Activated naive CD8-positive, alpha-beta T cell treated with anti-CD3 and anti-CD28 coated beads, Interleukin-2, amount 10 ng/mL, durations not matched to agents 7 days and 5 days (primary cell): Measurements from ENCODE around the gene FAM114A1. TPM values are rescaled to one million over a fixed set of nuclear protein-coding genes. Genes with fewer than 3 reads are reported as not detected.
"Not testable (repeated sequence)": the region's sequence is repeated elsewhere in the genome, so short reads cannot be mapped to it uniquely, and the experiment has no call there.

Experiments
- ATAC-seq: fragments of 150-1000 bp; cut with Tn5 transposase; one replicate; pipeline ENCODE4 v1.10.0; 2021; ENCODE audit warnings: low read depth, moderate library complexity
- POLR2A ChIA-PET: fragments of 350-600 bp; sonication (Branson Sonifier 250); formaldehyde crosslinking; loops from one replicate; lab custom pipeline; 2021; ENCODE audit warnings: antibody characterized with exemption; lab: Charles Lee
- DNase-seq: peaks from one replicate; pipeline ENCODE4 v3.0.0; 2021
- H3K27ac Mint-ChIP-seq: one replicate; pipeline ENCODE4 v1.8.0; 2022; ENCODE audit warnings: mild to moderate bottlenecking, mixed read lengths
- H3K27me3 Mint-ChIP-seq: one replicate; pipeline ENCODE4 v1.8.0; 2022; ENCODE audit warnings: mild to moderate bottlenecking, moderate library complexity, mixed read lengths
- H3K36me3 Mint-ChIP-seq: one replicate; pipeline ENCODE4 v1.8.0; 2021; ENCODE audit warnings: mild to moderate bottlenecking, mixed read lengths
- H3K4me1 Mint-ChIP-seq: one replicate; pipeline ENCODE4 v1.8.0; 2021; ENCODE audit warnings: mixed read lengths
- H3K4me3 Mint-ChIP-seq: one replicate; pipeline ENCODE4 v1.8.0; 2022; ENCODE audit warnings: mild to moderate bottlenecking, moderate library complexity, mixed read lengths
- H3K9me3 Mint-ChIP-seq: one replicate; pipeline ENCODE4 v1.8.0; 2021; ENCODE audit warnings: mixed read lengths
- total RNA-seq, 2 experiments: library from RNA; stranded (reverse); gene quantifications; one replicate each; pipeline ENCODE4 v1.2.3, GENCODE V29; 2021

Gene FAM114A1
- total RNA-seq, 2 experiments from 2014 or later = 0.33 to 0.34 TPM

DNA sequence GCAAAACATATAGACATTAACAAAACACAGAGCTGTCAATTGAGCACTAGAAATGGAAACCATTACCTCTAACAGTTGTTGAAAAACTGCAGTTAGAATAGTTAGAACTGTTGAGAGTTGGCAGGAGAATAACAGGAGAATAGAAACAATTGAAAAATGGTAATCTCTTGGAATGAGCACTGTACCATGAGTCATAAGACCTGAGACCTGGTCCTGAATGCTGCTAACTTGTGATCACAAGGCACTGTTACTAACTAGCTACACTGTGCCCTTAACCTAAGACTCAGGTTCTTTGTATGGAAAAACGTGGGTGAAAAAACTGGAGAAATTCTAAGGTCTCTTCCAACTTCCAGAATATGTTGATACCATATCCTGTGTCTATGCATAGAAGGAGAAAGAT, 29.3 kb downstream of the FAM114A1 start:
- Mint-ChIP-seq H3K27ac (no peak overlapping the region), H3K4me1 (no peaks in the 10 kb centered on the region), H3K4me3 (no peak overlapping the region), H3K9me3 (no peaks in the 10 kb centered on the region), H3K36me3 (no peaks in the 10 kb centered on the region), H3K27me3 (peaks cover 10% of the 10 kb centered on the region)
- ATAC-seq (no peak), DNase-seq (no peak)
- POLR2A ChIA-PET = interaction anchor here (0.6 kb wide), 1 partner anchor 285 kb away, joined by 3 read pairs; no protein-coding TSS in a partner anchor

DNA sequence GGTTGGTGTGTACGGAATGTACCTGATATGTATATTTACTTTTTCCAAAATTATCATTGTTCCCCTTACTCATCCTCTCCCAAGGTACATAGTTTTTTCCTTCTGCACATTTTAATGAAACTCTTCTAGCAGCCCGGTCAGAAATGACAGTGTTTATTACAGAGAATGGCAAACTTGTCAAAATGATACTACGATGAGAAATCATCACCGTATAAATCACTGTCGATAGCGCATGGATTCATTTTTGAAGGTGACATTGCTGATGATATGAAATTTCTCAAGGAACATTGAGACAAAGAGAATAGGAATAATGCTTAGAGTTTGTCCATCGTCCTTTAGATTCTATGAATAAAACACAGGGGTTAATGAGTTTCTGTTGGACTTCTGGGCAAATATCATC, 30.6 kb downstream of the FAM114A1 start:
- no peak for ATAC-seq
- Mint-ChIP-seq H3K4me1 (no peaks in the 10 kb centered on the region), H3K27ac (no peak overlapping the region), H3K36me3 (no peaks in the 10 kb centered on the region), H3K4me3 (no peak overlapping the region), H3K27me3 (peaks cover 10% of the 10 kb centered on the region), H3K9me3 (no peaks in the 10 kb centered on the region)
- POLR2A ChIA-PET = no interaction called here
- DNase-seq = no peak

DNA sequence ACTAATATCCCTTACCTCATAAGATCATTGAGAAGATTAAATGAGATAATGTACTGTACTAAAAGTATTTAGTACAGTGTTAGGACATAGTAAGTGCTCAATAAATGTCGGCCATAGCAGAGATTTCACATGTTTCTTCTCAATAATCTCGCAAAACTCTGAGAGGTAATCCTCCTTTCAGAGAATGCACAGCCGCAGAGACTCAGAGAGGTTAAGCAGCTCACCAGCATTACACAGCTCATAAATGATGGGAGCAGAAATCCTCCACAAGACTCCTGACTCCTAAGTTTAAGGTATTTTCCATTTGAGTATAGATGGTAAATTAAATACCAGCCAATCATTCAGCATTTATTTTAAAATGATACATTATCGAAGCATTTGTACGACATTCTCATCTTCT, 34.6 kb downstream of the FAM114A1 start:
- Mint-ChIP-seq H3K36me3 (no peaks in the 10 kb centered on the region), H3K27ac (no peak overlapping the region), H3K27me3 (peaks cover 7% of the 10 kb centered on the region), H3K4me3 (no peak overlapping the region), H3K4me1 (peaks cover 8% of the 10 kb centered on the region), H3K9me3 (no peaks in the 10 kb centered on the region)
- ATAC-seq (no peak), DNase-seq (no peak)
- POLR2A ChIA-PET = interaction anchor here (1.4 kb wide), 1 partner anchor 232 kb away, joined by 3 read pairs; no protein-coding TSS in a partner anchor

DNA sequence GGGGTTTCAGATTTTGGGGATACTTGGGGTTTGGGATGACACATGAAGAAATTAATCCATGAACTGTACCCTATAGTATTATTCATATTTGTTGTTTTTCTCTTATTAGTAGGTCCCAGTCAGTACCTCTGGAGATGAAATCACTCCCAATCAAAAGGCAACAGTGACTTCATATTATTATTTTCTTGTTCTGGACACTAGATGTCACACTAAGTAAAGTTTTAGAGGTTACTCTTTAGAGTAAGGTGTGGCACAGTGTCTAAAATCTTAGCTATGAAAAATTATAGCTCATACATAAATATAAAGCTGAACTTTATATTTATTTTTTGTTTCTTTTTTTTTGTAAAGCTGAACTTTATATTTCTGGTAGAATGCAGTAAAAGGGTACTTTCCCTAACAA, 35.1 kb downstream of the FAM114A1 start:
- POLR2A ChIA-PET = interaction anchor here (1.4 kb wide), 1 partner anchor 231 kb away, joined by 3 read pairs; no protein-coding TSS in a partner anchor
- Mint-ChIP-seq H3K9me3 (no peaks in the 10 kb centered on the region), H3K4me1 (peaks cover 8% of the 10 kb centered on the region), H3K27me3 (peaks cover 6% of the 10 kb centered on the region), H3K4me3 (no peak overlapping the region), H3K27ac (no peak overlapping the region), H3K36me3 (no peaks in the 10 kb centered on the region)
- DNase-seq (no peak), ATAC-seq (peak; percentile 74)

DNA sequence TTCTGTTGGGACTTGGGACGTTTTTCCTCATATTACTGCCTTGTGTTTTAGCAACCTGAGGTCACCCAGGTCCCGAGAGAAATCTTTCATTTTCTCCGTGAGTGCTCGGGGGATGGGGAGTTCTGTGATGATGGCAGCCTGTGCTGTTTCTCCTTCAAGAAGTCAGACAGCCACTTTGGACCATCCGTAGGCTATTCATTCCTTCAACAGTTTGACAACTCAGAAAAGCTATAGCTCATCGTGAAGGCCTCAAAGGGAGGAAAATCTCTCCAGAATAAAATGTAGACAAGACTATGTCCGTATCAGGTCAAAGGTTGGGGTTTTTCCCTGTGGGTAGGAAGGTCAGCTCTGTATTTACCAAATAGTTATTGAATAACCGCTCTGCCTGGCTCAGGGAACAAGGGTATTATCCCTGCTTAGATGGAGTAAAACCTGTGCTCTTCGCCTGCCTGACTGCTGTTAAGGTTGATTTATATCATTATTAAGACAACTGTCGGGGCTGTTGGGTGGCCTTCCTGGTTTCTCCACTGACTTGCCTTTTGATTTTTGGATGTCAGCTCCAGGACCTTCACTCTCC, 36.6 kb downstream of the FAM114A1 start:
- H3K4me3 Mint-ChIP-seq = no peak overlapping the region
- peaks cover 8% of the 10 kb centered on the region for H3K4me1 Mint-ChIP-seq
- POLR2A ChIA-PET = no interaction called here
- no peaks in the 10 kb centered on the region for H3K36me3 Mint-ChIP-seq
- DNase-seq (no peak), ATAC-seq (no peak)
- H3K27me3 Mint-ChIP-seq = peaks cover 4% of the 10 kb centered on the region
- no peak overlapping the region for H3K27ac Mint-ChIP-seq
- H3K9me3 Mint-ChIP-seq = no peaks in the 10 kb centered on the region

DNA sequence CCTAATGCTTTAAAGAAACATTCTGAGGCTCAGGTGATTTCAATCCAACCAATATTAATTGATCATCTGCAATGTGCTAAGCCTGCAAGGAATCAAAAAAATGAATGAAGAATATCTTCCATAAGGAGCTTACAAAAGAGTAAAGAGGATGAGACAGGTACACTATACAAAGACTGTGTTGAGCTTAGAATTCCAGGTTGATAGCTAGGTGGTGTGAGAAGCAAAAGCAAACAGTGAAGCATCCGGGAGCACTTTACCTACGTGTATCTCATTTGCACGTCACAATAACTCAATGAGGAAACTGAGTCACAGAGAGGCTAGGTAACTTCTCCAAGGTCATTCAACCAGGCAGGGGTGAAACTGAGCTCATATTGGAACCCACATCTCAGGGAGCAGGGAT, 37.1 kb downstream of the FAM114A1 start:
- DNase-seq (no peak), ATAC-seq (no peak)
- H3K27me3 Mint-ChIP-seq = peaks cover 7% of the 10 kb centered on the region
- POLR2A ChIA-PET = no interaction called here
- H3K36me3 Mint-ChIP-seq = no peaks in the 10 kb centered on the region
- no peak overlapping the region for H3K4me3 Mint-ChIP-seq
- H3K27ac Mint-ChIP-seq = no peak overlapping the region
- H3K9me3 Mint-ChIP-seq = no peaks in the 10 kb centered on the region
- H3K4me1 Mint-ChIP-seq = peaks cover 8% of the 10 kb centered on the region

DNA sequence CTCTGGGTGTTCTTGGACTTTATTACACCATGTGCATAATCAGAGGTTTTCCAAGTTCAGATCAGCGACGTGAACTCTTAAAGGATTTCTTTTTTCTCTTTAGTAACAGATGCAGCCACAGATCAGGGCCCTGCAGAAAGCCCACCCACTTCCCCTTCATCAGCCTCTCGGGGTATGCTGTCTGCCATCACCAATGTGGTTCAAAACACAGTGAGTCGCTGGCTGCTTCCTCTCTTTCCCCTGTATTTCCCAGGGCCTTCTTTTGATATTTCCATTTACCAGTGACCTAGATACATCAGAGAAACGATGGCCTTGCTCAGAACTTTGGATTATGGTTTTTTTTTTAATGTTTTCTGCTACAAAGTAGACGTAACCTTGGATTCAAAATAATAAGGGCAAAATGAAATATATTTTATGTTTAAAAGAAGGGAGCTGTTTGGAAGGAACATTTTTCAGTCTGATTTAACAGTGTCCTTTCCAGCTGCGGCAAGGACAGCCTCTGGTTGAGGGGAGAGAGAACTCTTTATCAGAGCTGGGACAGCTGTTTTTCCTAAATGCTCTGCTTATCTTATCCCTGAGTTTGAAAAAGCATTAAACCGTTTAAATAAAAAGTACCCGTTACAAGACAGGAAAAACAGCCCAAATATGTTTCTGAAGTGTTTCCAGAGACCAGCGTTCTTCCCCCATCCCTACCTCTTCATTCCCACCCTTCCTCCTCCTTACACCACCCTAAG, 38.2 kb downstream of the FAM114A1 start:
- Mint-ChIP-seq H3K36me3 (no peaks in the 10 kb centered on the region), H3K4me3 (no peak overlapping the region), H3K27ac (no peak overlapping the region), H3K27me3 (peaks cover 10% of the 10 kb centered on the region), H3K4me1 (peaks cover 8% of the 10 kb centered on the region), H3K9me3 (no peaks in the 10 kb centered on the region)
- DNase-seq = no peak
- peak; percentile 60 for ATAC-seq
- POLR2A ChIA-PET = no interaction called here

DNA sequence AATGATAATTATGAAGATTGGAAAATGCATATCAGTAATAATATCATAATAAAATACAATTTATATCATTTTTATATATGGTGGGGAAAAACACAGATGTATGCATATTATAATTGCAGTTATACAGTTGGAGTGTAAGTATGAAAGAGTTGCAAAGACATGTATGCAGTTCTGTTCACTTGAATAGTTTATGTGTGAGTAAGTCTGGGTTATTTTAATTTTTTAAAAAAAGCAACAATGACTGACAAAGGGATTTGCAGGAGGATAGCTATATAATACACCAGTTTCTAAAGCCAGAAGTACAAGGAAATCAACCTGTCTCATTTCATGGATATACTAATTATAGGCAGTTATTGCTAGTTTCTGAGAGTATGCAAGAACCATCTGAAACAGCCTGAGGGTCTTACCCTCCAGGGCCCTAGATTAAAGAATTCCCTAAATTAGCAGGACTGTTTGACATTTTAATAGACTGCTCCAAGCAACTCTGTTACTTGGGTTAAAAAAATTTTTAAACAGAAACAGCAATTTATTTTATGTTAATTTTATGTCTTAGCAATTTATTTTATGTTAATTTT, 40.2 kb downstream of the FAM114A1 start:
- Mint-ChIP-seq H3K36me3 (no peaks in the 10 kb centered on the region), H3K27ac (no peak overlapping the region), H3K4me3 (no peak overlapping the region), H3K27me3 (peaks cover 7% of the 10 kb centered on the region), H3K4me1 (peaks cover 8% of the 10 kb centered on the region), H3K9me3 (no peaks in the 10 kb centered on the region)
- DNase-seq = no peak
- POLR2A ChIA-PET = no interaction called here
- no peak for ATAC-seq

DNA sequence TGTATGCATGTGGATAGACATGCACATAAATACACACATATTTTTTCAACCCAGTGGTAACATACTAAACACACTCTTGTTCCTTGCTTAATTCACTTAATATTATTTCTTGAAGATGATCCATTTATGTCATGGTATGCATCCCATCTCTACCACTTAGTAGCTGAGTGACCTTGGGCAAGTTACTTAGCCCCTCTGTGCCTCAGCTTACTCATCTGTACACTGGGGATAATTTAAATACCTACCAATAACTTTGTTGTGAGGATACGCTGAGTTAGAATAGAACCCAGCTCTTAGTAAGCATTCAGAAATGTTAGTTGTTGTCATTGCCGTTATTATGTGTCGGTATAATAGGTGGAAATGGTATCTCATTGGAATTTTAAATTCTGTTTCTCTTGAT, 41.4 kb downstream of the FAM114A1 start:
- H3K4me3 Mint-ChIP-seq = no peak overlapping the region
- DNase-seq (no peak), ATAC-seq (no peak)
- peaks cover 7% of the 10 kb centered on the region for H3K27me3 Mint-ChIP-seq
- H3K4me1 Mint-ChIP-seq = peaks cover 10% of the 10 kb centered on the region
- no peak overlapping the region for H3K27ac Mint-ChIP-seq
- no peaks in the 10 kb centered on the region for H3K36me3 Mint-ChIP-seq
- POLR2A ChIA-PET = no interaction called here
- no peaks in the 10 kb centered on the region for H3K9me3 Mint-ChIP-seq

DNA sequence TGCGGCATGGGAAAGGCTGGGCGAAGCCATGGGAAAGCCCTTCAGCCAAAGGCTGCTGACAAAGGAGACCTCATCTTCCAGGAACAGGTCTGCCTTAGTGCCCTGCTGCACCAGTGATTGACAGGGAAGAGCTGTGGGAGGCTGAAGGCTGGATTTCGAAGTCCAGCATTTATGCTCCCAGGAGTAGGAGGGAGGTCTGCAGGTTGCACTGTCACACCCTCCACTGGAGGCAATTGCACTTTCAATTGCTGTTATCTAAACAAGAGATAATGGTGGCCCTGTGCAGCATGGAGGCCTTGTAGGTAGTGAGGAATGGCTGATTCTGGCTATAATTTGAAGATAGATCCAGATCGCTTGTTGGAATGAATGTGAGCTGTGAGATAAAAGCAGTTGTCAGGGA, 43.7 kb downstream of the FAM114A1 start:
- H3K27ac Mint-ChIP-seq = no peak overlapping the region
- H3K9me3 Mint-ChIP-seq = no peaks in the 10 kb centered on the region
- H3K36me3 Mint-ChIP-seq = no peaks in the 10 kb centered on the region
- DNase-seq = no peak
- H3K4me3 Mint-ChIP-seq = no peak overlapping the region
- H3K27me3 Mint-ChIP-seq = peaks cover 7% of the 10 kb centered on the region
- ATAC-seq = no peak
- H3K4me1 Mint-ChIP-seq = peaks cover 12% of the 10 kb centered on the region
- POLR2A ChIA-PET = no interaction called here

DNA sequence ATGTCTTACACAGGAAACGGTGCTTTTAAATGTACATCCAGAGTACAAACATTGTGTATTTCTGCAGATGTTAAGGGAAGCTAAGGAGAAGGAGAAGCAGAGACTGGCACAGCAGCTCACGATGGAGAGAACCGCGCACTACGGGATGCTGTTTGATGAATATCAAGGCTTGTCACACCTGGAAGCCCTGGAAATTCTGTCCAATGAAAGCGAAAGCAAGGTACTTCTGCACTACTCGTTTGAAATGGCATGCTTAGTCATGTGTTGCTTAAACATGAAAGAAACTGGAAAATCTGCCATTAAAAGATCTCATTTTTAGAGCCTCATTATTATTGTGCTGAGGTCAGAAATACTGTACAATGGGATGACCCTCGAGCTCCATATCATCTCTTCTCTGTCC, 47.2 kb downstream of the FAM114A1 start:
- Mint-ChIP-seq H3K36me3 (no peaks in the 10 kb centered on the region), H3K4me3 (peak overlapping the region; percentile 78), H3K27me3 (peaks cover 1% of the 10 kb centered on the region), H3K4me1 (peaks cover 12% of the 10 kb centered on the region), H3K27ac (peak overlapping the region; percentile 83), H3K9me3 (no peaks in the 10 kb centered on the region)
- ATAC-seq (peak; percentile 54), DNase-seq (no peak)
- POLR2A ChIA-PET = interaction anchor here (0.6 to 0.7 kb wide), 2 partner anchors 13 to 1630 kb away, joined by 3 to 5 read pairs; no protein-coding TSS in a partner anchor

DNA sequence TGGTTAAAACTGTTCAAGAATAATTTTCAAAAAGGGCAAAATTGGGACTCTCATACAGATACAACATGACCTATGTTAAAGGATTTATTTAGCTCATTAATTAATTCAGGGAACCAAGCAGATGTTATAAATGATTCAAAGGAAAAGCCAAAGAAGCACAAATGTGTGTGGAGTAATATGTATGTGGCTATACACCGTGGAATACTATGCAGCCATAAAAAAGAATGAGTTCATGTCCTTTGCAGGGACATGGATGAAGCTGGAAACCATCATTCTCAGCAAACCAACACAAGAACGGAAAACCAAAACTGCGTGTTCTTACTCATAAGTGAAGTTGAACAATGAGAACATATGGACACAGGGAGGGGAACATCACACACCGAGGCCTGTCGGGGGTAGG, 48.7 kb downstream of the FAM114A1 start:
- POLR2A ChIA-PET = interaction anchor here (0.6 kb wide), 1 partner anchor 33 kb away, joined by 4 read pairs; no protein-coding TSS in a partner anchor
- H3K36me3 Mint-ChIP-seq, DNase-seq, H3K27me3 Mint-ChIP-seq, ATAC-seq, H3K4me3 Mint-ChIP-seq, H3K9me3 Mint-ChIP-seq, H3K27ac Mint-ChIP-seq: not testable (repeated sequence)
- peaks cover 17% of the 10 kb centered on the region for H3K4me1 Mint-ChIP-seq

DNA sequence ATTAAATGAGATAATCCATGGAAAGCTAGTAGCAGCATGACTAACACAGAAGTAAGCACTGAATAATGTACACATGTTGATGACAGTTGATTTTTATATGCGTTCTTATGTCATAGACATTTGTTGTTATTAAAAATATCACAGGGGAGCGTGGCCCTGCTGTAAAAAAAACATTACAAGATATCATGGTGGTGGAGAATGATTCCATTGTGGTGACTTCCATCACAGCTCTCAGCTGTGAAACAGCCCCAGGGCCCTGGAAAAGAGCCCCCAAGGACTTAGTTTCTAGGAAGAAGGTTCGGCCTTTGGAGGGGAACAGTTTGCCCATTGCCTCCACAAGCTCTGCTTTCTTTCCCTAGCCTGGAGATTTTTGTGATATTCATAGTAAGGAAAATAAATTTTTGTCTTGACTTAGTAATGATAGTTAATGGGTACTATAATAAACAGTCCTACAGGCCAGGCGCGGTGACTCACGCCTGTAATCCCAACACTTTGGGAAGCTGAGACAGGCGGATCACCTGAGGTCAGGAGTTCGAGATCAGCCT, 49.9 kb downstream of the FAM114A1 start:
- Mint-ChIP-seq H3K4me1 (peaks cover 17% of the 10 kb centered on the region), H3K27me3 (no peaks in the 10 kb centered on the region), H3K9me3 (no peaks in the 10 kb centered on the region), H3K27ac (no peak overlapping the region), H3K4me3 (no peak overlapping the region), H3K36me3 (no peaks in the 10 kb centered on the region)
- ATAC-seq = no peak
- POLR2A ChIA-PET = interaction anchor here (1.1 kb wide), 1 partner anchor 447 kb away, joined by 3 read pairs; no protein-coding TSS in a partner anchor
- no peak for DNase-seq
